Epithelial cell of proximal tubule (primary cell): ENCODE results near the gene PAPSS1. TPM values are rescaled to one million over a fixed set of nuclear protein-coding genes. Genes with fewer than 3 reads are reported as not detected.

Experiments
- DNase-seq: peaks from one replicate; pipeline ENCODE4 v3.0.0-alpha.2; 2011; ENCODE audit warnings: low read depth
- H3K4me3 ChIP-seq: 2 replicates; pipeline ENCODE4 v1.5.1; 2011; ENCODE audit warnings: low read depth, mild to moderate bottlenecking, low read length
- total RNA-seq: library from RNA; depleted of rRNA; stranded (reverse); fragments of >200 nt; gene quantifications from 2 replicates; pipeline ENCODE4 v1.2.3, GENCODE V29; 2015
- TF ChIP-seq, protein P1 (sequence below): conservative IDR thresholded peaks from 2 replicates; pipeline ENCODE4 v1.5.1; 2012; ENCODE audit warnings: low read depth, mild to moderate bottlenecking, low read length

Gene PAPSS1
- total RNA-seq, 1 donor from 2014 or later: 51.2 TPM

DNA sequence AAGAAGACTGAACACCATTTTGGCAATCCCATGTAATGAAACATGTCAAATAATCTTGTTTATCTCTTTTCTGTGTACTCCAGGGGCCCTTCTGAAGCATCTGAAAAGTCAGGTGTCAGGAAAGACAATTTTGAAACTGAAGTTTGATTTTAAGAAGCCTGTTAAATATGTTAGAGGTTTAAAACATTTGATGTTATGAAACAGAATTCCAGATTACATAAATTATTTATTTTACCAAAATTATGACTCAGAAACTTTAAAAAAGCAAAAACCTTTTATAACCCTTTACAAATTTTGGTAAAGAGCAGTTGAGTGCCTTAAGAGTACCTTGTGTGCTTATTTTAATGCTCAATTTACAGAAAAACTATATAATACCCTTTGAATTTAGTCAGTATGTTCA is 130.8 kb downstream of the PAPSS1 start:
- TF ChIP-seq, protein P1, sequence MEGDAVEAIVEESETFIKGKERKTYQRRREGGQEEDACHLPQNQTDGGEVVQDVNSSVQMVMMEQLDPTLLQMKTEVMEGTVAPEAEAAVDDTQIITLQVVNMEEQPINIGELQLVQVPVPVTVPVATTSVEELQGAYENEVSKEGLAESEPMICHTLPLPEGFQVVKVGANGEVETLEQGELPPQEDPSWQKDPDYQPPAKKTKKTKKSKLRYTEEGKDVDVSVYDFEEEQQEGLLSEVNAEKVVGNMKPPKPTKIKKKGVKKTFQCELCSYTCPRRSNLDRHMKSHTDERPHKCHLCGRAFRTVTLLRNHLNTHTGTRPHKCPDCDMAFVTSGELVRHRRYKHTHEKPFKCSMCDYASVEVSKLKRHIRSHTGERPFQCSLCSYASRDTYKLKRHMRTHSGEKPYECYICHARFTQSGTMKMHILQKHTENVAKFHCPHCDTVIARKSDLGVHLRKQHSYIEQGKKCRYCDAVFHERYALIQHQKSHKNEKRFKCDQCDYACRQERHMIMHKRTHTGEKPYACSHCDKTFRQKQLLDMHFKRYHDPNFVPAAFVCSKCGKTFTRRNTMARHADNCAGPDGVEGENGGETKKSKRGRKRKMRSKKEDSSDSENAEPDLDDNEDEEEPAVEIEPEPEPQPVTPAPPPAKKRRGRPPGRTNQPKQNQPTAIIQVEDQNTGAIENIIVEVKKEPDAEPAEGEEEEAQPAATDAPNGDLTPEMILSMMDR: no peak
- H3K4me3 ChIP-seq: no peak overlapping the region
- DNase-seq: no peak

DNA sequence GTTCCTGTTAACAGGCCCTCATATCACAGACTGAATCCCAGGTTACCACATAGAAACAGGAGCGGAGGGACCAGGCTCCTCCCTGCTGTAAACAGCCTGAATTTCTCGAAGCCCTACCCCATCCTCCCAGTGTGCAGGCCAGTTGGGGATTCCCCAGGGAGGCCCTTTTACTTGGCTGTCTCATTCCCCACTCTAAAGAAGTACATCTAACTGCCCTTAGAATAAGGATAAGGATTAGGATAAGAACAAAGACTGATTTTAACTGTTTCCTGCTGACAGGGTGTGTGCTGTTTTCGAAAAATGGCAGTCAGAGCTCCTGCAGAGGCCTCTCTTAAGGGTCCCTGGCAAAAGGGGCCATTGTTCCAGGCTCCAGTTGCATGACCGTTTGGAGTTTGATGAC is 133.7 kb downstream of the PAPSS1 start:
- TF ChIP-seq, protein P1: no peak
- no peak overlapping the region for H3K4me3 ChIP-seq
- DNase-seq: no peak

DNA sequence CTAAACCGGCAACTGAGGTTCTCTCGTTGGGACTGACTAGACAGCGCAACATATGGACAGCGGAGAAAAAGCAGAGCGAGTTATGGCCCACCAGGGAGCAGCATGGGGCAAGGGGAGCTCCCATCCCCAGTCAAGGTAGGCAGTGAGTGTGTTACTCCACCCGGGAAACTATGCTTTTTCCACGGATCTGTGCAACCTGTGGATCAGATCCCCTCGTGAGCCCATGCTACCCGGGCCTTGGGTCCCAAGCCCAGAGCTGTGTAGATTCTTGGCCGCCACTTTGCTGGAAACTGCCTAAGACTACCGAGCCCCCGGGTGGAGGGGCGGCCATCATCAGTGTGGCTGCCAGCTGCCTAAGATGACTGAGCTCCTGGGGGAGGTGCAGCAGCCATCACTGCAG is 140.9 kb downstream of the PAPSS1 start:
- no peak overlapping the region for H3K4me3 ChIP-seq
- TF ChIP-seq, protein P1: no peak
- no peak for DNase-seq

DNA sequence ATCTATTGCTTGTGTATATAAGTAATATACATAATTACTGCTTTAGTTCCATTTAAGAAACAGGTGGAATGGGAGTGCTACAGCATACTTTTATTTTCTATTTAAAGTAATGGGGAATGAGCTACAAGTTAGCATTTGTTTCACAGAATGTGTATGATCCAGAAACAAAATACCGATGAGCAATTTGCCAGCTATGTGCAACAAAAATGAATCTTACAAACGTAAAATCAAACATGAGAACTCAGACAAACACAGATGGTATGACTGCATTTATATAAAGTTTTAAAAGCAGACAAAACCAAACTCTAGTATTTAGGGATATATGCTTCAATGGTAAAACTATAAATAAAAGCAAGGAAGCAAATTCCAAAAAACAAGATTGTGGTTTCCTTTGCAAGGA is 141.7 kb downstream of the PAPSS1 start:
- no peak overlapping the region for H3K4me3 ChIP-seq
- TF ChIP-seq, protein P1: no peak
- DNase-seq: no peak

DNA sequence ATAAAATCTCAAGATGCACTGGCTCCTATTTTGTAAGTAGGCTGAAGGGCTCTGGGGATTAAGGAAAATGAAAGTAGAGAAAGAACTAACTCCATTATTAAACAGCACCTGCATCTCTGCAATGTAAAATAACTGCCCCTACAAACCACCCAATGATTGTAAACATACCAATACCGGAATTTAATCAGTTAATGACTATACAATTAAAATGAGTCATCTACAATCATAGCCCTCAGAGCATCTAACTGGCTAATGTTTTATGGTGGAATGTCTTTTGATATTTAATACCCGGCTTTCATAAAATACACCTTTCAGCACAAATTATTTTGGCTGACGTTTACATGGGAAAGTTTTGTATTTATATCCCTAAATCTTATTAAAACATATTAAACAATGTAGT is 142.3 kb downstream of the PAPSS1 start:
- no peak overlapping the region for H3K4me3 ChIP-seq
- TF ChIP-seq, protein P1: no peak
- no peak for DNase-seq

DNA sequence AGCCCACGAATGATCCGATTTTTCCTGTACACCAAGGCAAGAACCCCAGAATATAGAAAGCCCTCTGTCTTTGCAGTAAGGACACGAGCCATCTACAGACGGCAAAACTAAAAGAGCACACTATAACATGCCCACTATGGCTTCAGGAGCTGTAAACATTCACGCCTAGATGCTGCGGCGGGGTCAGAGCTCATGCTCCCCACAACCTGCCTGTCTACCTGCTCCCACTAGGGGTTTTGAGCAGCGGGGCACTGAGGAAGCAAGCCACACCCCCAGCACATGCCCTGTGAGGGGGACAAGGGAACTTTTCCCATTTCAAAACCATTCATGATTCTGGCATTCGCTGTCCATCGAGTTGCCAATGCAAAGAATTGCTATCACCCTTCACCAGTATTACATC is 144.8 kb downstream of the PAPSS1 start:
- TF ChIP-seq, protein P1: no peak
- H3K4me3 ChIP-seq: no peak overlapping the region
- no peak for DNase-seq

DNA sequence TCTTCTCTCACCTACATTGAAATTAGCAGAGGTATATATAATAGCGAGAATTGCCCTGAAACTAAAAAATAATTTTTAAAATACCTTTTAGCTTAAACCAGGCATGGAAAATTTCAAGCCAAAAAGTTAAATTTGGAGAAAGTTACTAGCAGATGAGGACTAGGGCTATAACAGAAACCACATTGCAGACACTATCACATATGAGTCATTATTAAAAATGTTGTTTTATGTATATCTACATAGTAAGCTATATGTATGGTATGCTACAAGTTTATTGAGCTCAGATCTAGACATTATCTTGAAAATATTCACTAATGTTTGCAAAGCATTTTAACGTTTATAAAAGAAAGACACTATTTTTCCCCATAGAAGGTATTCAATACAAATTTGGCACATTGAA is 147.8 kb downstream of the PAPSS1 start:
- DNase-seq: no peak
- TF ChIP-seq, protein P1: no peak
- no peak overlapping the region for H3K4me3 ChIP-seq
